GM12878 (cell line): ENCODE measurements around the gene ACOT6. TPM values are rescaled to one million over a fixed set of nuclear protein-coding genes. Genes with fewer than 3 reads are reported as not detected.

ENCODE experiments used
- ATAC-seq: fragments of 200-7000 bp; cut with Tn5 transposase; 3 replicates; pipeline ENCODE4 v1.9.1; 2020; ENCODE audit warnings: mild to moderate bottlenecking, moderate library complexity
- BruUV-seq: library from RNA; stranded (reverse); fragments of 400-500 nt; replicated peaks from 2 replicates; lab custom pipeline; 2021; lab: Mats Ljungman, UMichigan
- CTCF ChIA-PET: fragments of 300-600 bp; sonication (Branson Sonifier 250); formaldehyde crosslinking; extraction: SDS; loops from one replicate; lab custom pipeline; 2021; ENCODE audit warnings: inconsistent platforms; lab: Yijun Ruan, JAX
- POLR2A ChIA-PET: fragments of 350-600 bp; formaldehyde crosslinking; extraction: SDS; loops from one replicate; lab custom pipeline; 2021; ENCODE audit warnings: inconsistent platforms; lab: Charles Lee
- RAD21 ChIA-PET: fragments of 300-600 bp; sonication (Branson Sonifier 250); formaldehyde crosslinking; loops from one replicate; lab custom pipeline; 2023; ENCODE audit warnings: antibody characterized with exemption; ENCODE audit not compliant: unreplicated experiment; lab: Charles Lee
- SMC1A ChIA-PET: fragments of 300-600 bp; sonication (Branson Sonifier 250); formaldehyde crosslinking; loops from one replicate; lab custom pipeline; 2023; ENCODE audit not compliant: unreplicated experiment, uncharacterized antibody; lab: Charles Lee
- DNase-seq: peaks from one replicate; pipeline ENCODE4 v3.0.0-alpha.2; 2011; ENCODE audit warnings: low read depth, low spot score
- FAIRE-seq: peaks from 3 replicates; lab custom pipeline; 2011; peaks lifted over from hg19 to GRCh38; lab: Jason Lieb, UNC
- H2AFZ ChIP-seq: 2 replicates; pipeline ENCODE4 v1.6.0; 2011; ENCODE audit warnings: low read depth, low read length, control low read depth; ENCODE audit not compliant: control insufficient read depth
- H3K27ac ChIP-seq: 2 replicates; pipeline ENCODE4 v1.5.1; 2011; ENCODE audit warnings: control low read depth; ENCODE audit not compliant: control insufficient read depth, insufficient read depth
- H3K27me3 ChIP-seq, 2 experiments: replicated peaks in 1 of 2; 2 replicates each; pipeline versions ENCODE4 v1.6.0 to v1.6.1; 2011; ENCODE audit warnings: low read length in 1 of 2; ENCODE audit not compliant: control insufficient read depth in 2 of 2, insufficient read depth in 2 of 2
- H3K36me3 ChIP-seq, 2 experiments: 2 replicates each; pipeline ENCODE4 v1.5.1; 2011; ENCODE audit warnings: low read length in 1 of 2; ENCODE audit not compliant: control insufficient read depth in 2 of 2, insufficient read depth in 2 of 2
- H3K4me1 ChIP-seq: 2 replicates; pipeline ENCODE4 v1.6.1; 2011; ENCODE audit warnings: mild to moderate bottlenecking, low read length, moderate library complexity, mixed read lengths; ENCODE audit not compliant: control insufficient read depth, insufficient read depth
- H3K4me2 ChIP-seq: 2 replicates; pipeline ENCODE4 v1.6.0; 2011; ENCODE audit warnings: control low read depth; ENCODE audit not compliant: control insufficient read depth, insufficient read depth
- H3K4me3 ChIP-seq: fragments of 200-600 bp; sonication (generic); 2 replicates; pipeline ENCODE4 v1.5.1; 2016
- H3K79me2 ChIP-seq: 2 replicates; pipeline ENCODE4 v1.6.0; 2011; ENCODE audit warnings: low read length; ENCODE audit not compliant: control insufficient read depth, insufficient read depth
- H3K9ac ChIP-seq: 2 replicates; pipeline ENCODE4 v1.8.0; 2011; ENCODE audit warnings: low read length, control low read depth, mixed read lengths; ENCODE audit not compliant: control insufficient read depth, insufficient read depth
- H3K9me3 ChIP-seq: replicated peaks from 3 replicates; pipeline ENCODE4 v1.5.1; 2011; ENCODE audit warnings: mild to moderate bottlenecking, low read length; ENCODE audit not compliant: control insufficient read depth, insufficient read depth
- H4K20me1 ChIP-seq: 2 replicates; pipeline ENCODE4 v1.6.0; 2011; ENCODE audit not compliant: control insufficient read depth, insufficient read depth
- E2F8 ChIP-seq: fragments of 450-650 bp; IDR thresholded peaks from 2 replicates; pipeline ENCODE4 v1.6.1; 2018; ENCODE audit warnings: mild to moderate bottlenecking, low read depth, moderate library complexity; ENCODE audit not compliant: partially characterized antibody
- FOXM1 ChIP-seq: IDR thresholded peaks from 2 replicates; pipeline ENCODE4 v1.6.1; 2012; ENCODE audit warnings: low read depth, mild to moderate bottlenecking, inconsistent platforms, low read length, moderate library complexity
- GABPA ChIP-seq: IDR thresholded peaks from 2 replicates; pipeline ENCODE4 v1.6.1; 2014; ENCODE audit warnings: antibody characterized with exemption, low read depth, mild to moderate bottlenecking, inconsistent platforms
- GATAD2B ChIP-seq: fragments of 450-650 bp; conservative IDR thresholded peaks from 2 replicates; pipeline ENCODE4 v1.6.1; 2017; ENCODE audit warnings: low read depth, mild to moderate bottlenecking, moderate library complexity
- MEF2B ChIP-seq: fragments of 450-650 bp; IDR thresholded peaks from 2 replicates; pipeline ENCODE4 v1.6.1; 2018; ENCODE audit warnings: mild to moderate bottlenecking, moderate library complexity; ENCODE audit not compliant: partially characterized antibody, poor library complexity, severe bottlenecking
- NFIC ChIP-seq: IDR thresholded peaks from 2 replicates; pipeline ENCODE4 v1.6.1; 2012; ENCODE audit warnings: low read depth, mild to moderate bottlenecking, inconsistent platforms, low read length, moderate library complexity
- NFXL1 ChIP-seq: fragments of 450-650 bp; IDR thresholded peaks from 2 replicates; pipeline ENCODE4 v1.6.1; 2017; ENCODE audit warnings: antibody characterized with exemption, mild to moderate bottlenecking, borderline replicate concordance
- PKNOX1 ChIP-seq: fragments of 450-650 bp; IDR thresholded peaks from 2 replicates; pipeline ENCODE4 v1.6.1; 2016; ENCODE audit warnings: mild to moderate bottlenecking
- TCF12 ChIP-seq: IDR thresholded peaks from 2 replicates; pipeline ENCODE4 v1.6.1; 2011; ENCODE audit warnings: low read depth, mild to moderate bottlenecking, low read length
- ZNF687 ChIP-seq: fragments of 450-650 bp; IDR thresholded peaks from 2 replicates; pipeline ENCODE4 v1.6.1; 2017; ENCODE audit warnings: mild to moderate bottlenecking, moderate library complexity
- WGBS: methylation state at CpG from one replicate; pipeline ENCODE4 v1.1.6; 2016; ENCODE audit warnings: low lambda C conversion rate; ENCODE audit not compliant: insufficient replicate concordance, insufficient coverage; ENCODE audit errors: missing lambda C conversion rate; 5-methylcytosine and 5-hydroxymethylcytosine counted together
- in situ Hi-C: fragments of 300-500 bp; cut with MboI; formaldehyde crosslinking; loops from 9 replicates; pipeline ENCODE4 v1.14.3; 2018; ENCODE audit warnings: mixed read lengths
- intact Hi-C: fragments of 100-400 bp; cut with micrococcal nuclease; formaldehyde crosslinking; loops from one replicate; pipeline ENCODE4 v1.14.2; 2022; ENCODE audit not compliant: unreplicated experiment
- polyA plus RNA-seq, 11 experiments: library from polyadenylated mRNA; depleted of rRNA in 4 of 11; unstranded in 6 of 11; stranded (reverse) in 5 of 11; fragments of >200 nt; fragmentation: Nextera tagmentation in 4 of 11; fragmentation: Illumina TruSeq in 1 of 11; extraction: Ambion mirVana in 4 of 11; extraction: Trizol in 1 of 11; gene quantifications; 1 replicate in 1 of 11; 2 replicates in 10 of 11; pipeline versions ENCODE4 v1.2.1 to v1.2.3, GENCODE V29; 2011 to 2016; ENCODE audit warnings: inconsistent platforms in 2 of 11, missing spikeins in 2 of 11, low read depth in 1 of 11
- total RNA-seq, 4 experiments: library from RNA; depleted of rRNA in 3 of 4; stranded (reverse); fragments of >200 nt in 3 of 4; fragmentation: Illumina TruSeq in 1 of 4; extraction: Trizol in 1 of 4; gene quantifications; 2 replicates each; pipeline versions ENCODE4 v1.2.1 to v1.2.3, GENCODE V29; 2013 to 2021

The ACOT6 gene
- total and polyA plus RNA-seq, 10 of the 15 experiments (the other 5 are each of a cell fraction or from before 2014, with no cell fraction given), result not detected

GRCh38 chr14:73633116-73634010 lies 21.0 kb downstream of the ACOT6 start:
- H3K4me2 ChIP-seq, result peak overlapping the region; percentile 99
- intact Hi-C loops (loop anchor here (1.0 to 10.0 kb wide), 4 partner anchors 79 to 401 kb away; partner anchors contain the start of gene PNMA1), in situ Hi-C loops (loop anchor here (5.0 kb wide), 1 partner anchor 126 kb away; no protein-coding TSS in a partner anchor)
- H3K4me1 ChIP-seq, result peaks cover 8% of the 10 kb centered on the region
- no peaks in the 10 kb centered on the region for H3K9me3 ChIP-seq
- SMC1A ChIA-PET, result interaction anchor here (0.5 to 3.5 kb wide), 22 partner anchors 11 to 551 kb away, joined by 3 to 54 read pairs (median 4); partner anchors contain the start of genes ACOT2, DNAL1 and PTGR2
- no peaks in the 10 kb centered on the region for H3K79me2 ChIP-seq
- CTCF ChIA-PET, result interaction anchor here (0.7 to 13.1 kb wide), 31 partner anchors 8 to 1120 kb away, joined by 3 to 220 read pairs (median 4); partner anchors contain the start of genes ACOT2 and DNAL1
- H3K4me3 ChIP-seq, result peak overlapping the region; percentile 65
- DNase-seq, result peak; percentile 48
- WGBS, result 6% methylated on average over 44 of the region's 44 CpGs
- POLR2A ChIA-PET, result no interaction called here
- RAD21 ChIA-PET, result interaction anchor here (0.6 to 4.6 kb wide), 29 partner anchors 9 to 466 kb away, joined by 3 to 68 read pairs (median 3); partner anchors contain the start of gene ACOT2
- FAIRE-seq, result peak; percentile 52
- H3K36me3 ChIP-seq, result no peaks in the 10 kb centered on the region
- H3K27ac ChIP-seq, result no peak overlapping the region
- peak overlapping the region; percentile 63 for H3K9ac ChIP-seq
- peak; percentile 94 for ATAC-seq
- peak overlapping the region; percentile 97 for H2AFZ ChIP-seq
- H3K27me3 ChIP-seq, result peaks cover 0 to 3% of the 10 kb centered on the region in 2 experiments; a peak in 1 of 4 replicates
- no peaks in the 10 kb centered on the region for H4K20me1 ChIP-seq
- BruUV-seq, result no TSS peak
- TF ChIP-seq FOXM1, result 0 out of 2 replicates have a peak, but pooled peaks have one; percentile 28
- TF ChIP-seq NFXL1, result no peak
- TF ChIP-seq MEF2B, result peak; percentile 20
- TF ChIP-seq ZNF687, result no peak; the same call in 1 of the 2 replicates
- peak; percentile 4; the same call in 1 of the 2 replicates for TF ChIP-seq PKNOX1
- no peak for TF ChIP-seq TCF12
- TF ChIP-seq NFIC, result no peak
- TF ChIP-seq E2F8, result no peak
- no peak for TF ChIP-seq GABPA
- TF ChIP-seq GATAD2B, result peak; percentile 51
